AG04449 (cell line): ENCODE data around the gene SAA4.
"Not testable (repeated sequence)": the region's sequence is repeated elsewhere in the genome, so short reads cannot be mapped to it uniquely, and the experiment has no call there.

Source experiments
- CTCF ChIA-PET: fragments of 350-600 bp; formaldehyde crosslinking; extraction: SDS; loops from one replicate; lab custom pipeline; 2021; ENCODE audit warnings: antibody characterized with exemption; lab: Yijun Ruan, JAX
- POLR2A ChIA-PET: fragments of 400-600, 350-600 bp; formaldehyde crosslinking; extraction: SDS; loops from one replicate; lab custom pipeline; 2020; ENCODE audit warnings: antibody characterized with exemption, inconsistent platforms; lab: Yijun Ruan, JAX
- DNase-seq: peaks from one replicate; pipeline ENCODE4 v3.0.0-alpha.2; 2010; ENCODE audit warnings: low read depth, low spot score
- H3K4me3 ChIP-seq: 2 replicates; pipeline ENCODE4 v1.5.1; 2011; ENCODE audit warnings: low read depth, mild to moderate bottlenecking, control low read depth, low read length
- CTCF ChIP-seq: IDR thresholded peaks from one replicate; pipeline ENCODE4 v1.5.1; 2011; ENCODE audit warnings: mild to moderate bottlenecking, moderate library complexity, low read length, control low read depth, inconsistent platforms; ENCODE audit not compliant: insufficient read depth; ENCODE audit errors: missing control alignments

Gene SAA4

GRCh38 chr11:18261721-18262120 is 25.1 kb upstream of the SAA4 start:
- CTCF ChIA-PET: no interaction called here
- no peak overlapping the region for H3K4me3 ChIP-seq
- TF ChIP-seq CTCF: no peak

GRCh38 chr11:18259259-18259658 is 22.7 kb upstream of the SAA4 start:
- ChIA-PET POLR2A (no interaction called here), CTCF (interaction anchor here (2.0 kb wide), 1 partner anchor 16 kb away, joined by 10 read pairs; no protein-coding TSS in a partner anchor)
- no peak for TF ChIP-seq CTCF
- H3K4me3 ChIP-seq: no peak overlapping the region
- no peak for DNase-seq

More at GRCh38 chr11:18261721-18262120, 25.1 kb upstream of the SAA4 start:
- DNase-seq: no peak
- POLR2A ChIA-PET: no interaction called here

GRCh38 chr11:18254781-18255361 is 18.3 kb upstream of the SAA4 start:
- POLR2A ChIA-PET: no interaction called here
- no peak overlapping the region for H3K4me3 ChIP-seq
- CTCF ChIA-PET: interaction anchor here (1.9 kb wide), 1 partner anchor 11 kb away, joined by 7 read pairs; no protein-coding TSS in a partner anchor
- no peak for TF ChIP-seq CTCF
- DNase-seq: no peak

- ChIA-PET POLR2A (no interaction called here), CTCF (interaction anchor here (1.6 to 2.1 kb wide), 2 partner anchors 10 to 12 kb away, joined by 4 to 13 read pairs; no protein-coding TSS in a partner anchor)
- no peak for DNase-seq
- no peak for TF ChIP-seq CTCF
- H3K4me3 ChIP-seq: no peak overlapping the region
These were observed 17.3 kb upstream of the SAA4 start for GRCh38 chr11:18253778-18254338.

- H3K4me3 ChIP-seq: no peak overlapping the region
- TF ChIP-seq CTCF: no peak
- POLR2A ChIA-PET: no interaction called here
- no peak for DNase-seq
- CTCF ChIA-PET: interaction anchor here (0.7 to 2.1 kb wide), 3 partner anchors 10 to 13 kb away, joined by 3 to 13 read pairs (median 4); partner anchors contain the start of gene SAA1
These were observed 16.6 kb upstream of the SAA4 start for GRCh38 chr11:18253233-18253632.

GRCh38 chr11:18248561-18248960 is 12.0 kb upstream of the SAA4 start, which contains the start of gene SAA2:
TSS of gene SAA2 (minus strand) at chr11:18248668. CDS start at chr11:18248011, 657 bp downstream.
- CTCF ChIA-PET: no interaction called here
- no peak for TF ChIP-seq CTCF
- H3K4me3 ChIP-seq: no peak within 1 kb of the TSS
- no peak for DNase-seq
- POLR2A ChIA-PET: no interaction called here

- CTCF ChIA-PET, DNase-seq, H3K4me3 ChIP-seq, POLR2A ChIA-PET: not testable (repeated sequence)
These were observed 10.6 kb upstream of the SAA4 start for GRCh38 chr11:18247191-18247581.

- H3K4me3 ChIP-seq, CTCF ChIA-PET, DNase-seq, POLR2A ChIA-PET: not testable (repeated sequence)
These were observed 10.0 kb upstream of the SAA4 start for GRCh38 chr11:18246379-18247190.
